Common myeloid progenitor, CD34-positive (primary cell): ENCODE data around the gene OSTM1.

Source experiments
- CTCF ChIA-PET: fragments of 350-600 bp; sonication (Branson Sonifier 250); formaldehyde crosslinking; loops from one replicate; lab custom pipeline; 2021; ENCODE audit warnings: antibody characterized with exemption; lab: Charles Lee
- POLR2A ChIA-PET: fragments of 350-600 bp; sonication (Branson Sonifier 250); formaldehyde crosslinking; loops from one replicate; lab custom pipeline; 2021; ENCODE audit warnings: antibody characterized with exemption; lab: Charles Lee
- DNase-seq, 3 donors: peaks; one replicate each; pipeline versions ENCODE4 v3.0.0 to v3.0.0-alpha.2; 2013
- H3K27ac ChIP-seq, 2 experiments: 1 replicate in 1 of 2; 2 replicates in 1 of 2; pipeline ENCODE4 v1.7.0; 2013; ENCODE audit warnings: inconsistent platforms in 2 of 2, low read length in 2 of 2, mild to moderate bottlenecking in 2 of 2, low read depth in 1 of 2, moderate library complexity in 1 of 2; ENCODE audit not compliant: severe bottlenecking in 2 of 2, insufficient read depth in 1 of 2, poor library complexity in 1 of 2
- H3K27me3 ChIP-seq, 5 experiments: replicated peaks in 2 of 5; 1 replicate in 3 of 5; 2 replicates in 2 of 5; pipeline versions ENCODE4 v1.6.1 to v1.7.0; 2013; ENCODE audit warnings: low read length in 4 of 5, mild to moderate bottlenecking in 2 of 5, moderate library complexity in 2 of 5, inconsistent platforms in 1 of 5; ENCODE audit not compliant: insufficient read depth in 5 of 5, control insufficient read depth in 4 of 5
- H3K36me3 ChIP-seq, 4 experiments: 1 replicate in 2 of 4; 2 replicates in 2 of 4; pipeline versions ENCODE4 v1.6.1 to v1.7.0; 2013; ENCODE audit warnings: low read length in 3 of 4, control low read depth in 1 of 4, mild to moderate bottlenecking in 1 of 4; ENCODE audit not compliant: control insufficient read depth in 4 of 4, insufficient read depth in 4 of 4
- H3K4me1 ChIP-seq, 4 experiments: 1 replicate in 3 of 4; 2 replicates in 1 of 4; pipeline versions ENCODE4 v1.6.1 to v1.7.1; 2013; ENCODE audit warnings: low read length in 3 of 4, mild to moderate bottlenecking in 3 of 4, control low read depth in 1 of 4, inconsistent platforms in 1 of 4, moderate library complexity in 1 of 4; ENCODE audit not compliant: control insufficient read depth in 4 of 4, insufficient read depth in 4 of 4; ENCODE audit errors: control extremely low read depth in 1 of 4
- H3K4me3 ChIP-seq, 7 experiments: 1 replicate in 4 of 7; 2 replicates in 3 of 7; pipeline versions ENCODE4 v1.5.1 to v1.7.0; 2013; ENCODE audit warnings: mild to moderate bottlenecking in 7 of 7, low read length in 6 of 7, moderate library complexity in 6 of 7, inconsistent platforms in 2 of 7, low read depth in 2 of 7, control low read depth in 1 of 7; ENCODE audit not compliant: insufficient read depth in 4 of 7, control insufficient read depth in 1 of 7; ENCODE audit errors: extremely low read depth in 1 of 7
- H3K9me3 ChIP-seq, 5 experiments: 1 replicate in 4 of 5; 2 replicates in 1 of 5; pipeline versions ENCODE4 v1.6.1 to v1.7.1; 2013; ENCODE audit warnings: low read length in 4 of 5, mild to moderate bottlenecking in 2 of 5, inconsistent platforms in 1 of 5, low read depth in 1 of 5, moderate library complexity in 1 of 5; ENCODE audit not compliant: control insufficient read depth in 4 of 5, insufficient read depth in 2 of 5; ENCODE audit errors: control extremely low read depth in 1 of 5
- WGBS: methylation state at CpG from one replicate; pipeline ENCODE4 v1.1.5; 2013; ENCODE audit not compliant: insufficient coverage; 5-methylcytosine and 5-hydroxymethylcytosine counted together

OSTM1 gene

DNA sequence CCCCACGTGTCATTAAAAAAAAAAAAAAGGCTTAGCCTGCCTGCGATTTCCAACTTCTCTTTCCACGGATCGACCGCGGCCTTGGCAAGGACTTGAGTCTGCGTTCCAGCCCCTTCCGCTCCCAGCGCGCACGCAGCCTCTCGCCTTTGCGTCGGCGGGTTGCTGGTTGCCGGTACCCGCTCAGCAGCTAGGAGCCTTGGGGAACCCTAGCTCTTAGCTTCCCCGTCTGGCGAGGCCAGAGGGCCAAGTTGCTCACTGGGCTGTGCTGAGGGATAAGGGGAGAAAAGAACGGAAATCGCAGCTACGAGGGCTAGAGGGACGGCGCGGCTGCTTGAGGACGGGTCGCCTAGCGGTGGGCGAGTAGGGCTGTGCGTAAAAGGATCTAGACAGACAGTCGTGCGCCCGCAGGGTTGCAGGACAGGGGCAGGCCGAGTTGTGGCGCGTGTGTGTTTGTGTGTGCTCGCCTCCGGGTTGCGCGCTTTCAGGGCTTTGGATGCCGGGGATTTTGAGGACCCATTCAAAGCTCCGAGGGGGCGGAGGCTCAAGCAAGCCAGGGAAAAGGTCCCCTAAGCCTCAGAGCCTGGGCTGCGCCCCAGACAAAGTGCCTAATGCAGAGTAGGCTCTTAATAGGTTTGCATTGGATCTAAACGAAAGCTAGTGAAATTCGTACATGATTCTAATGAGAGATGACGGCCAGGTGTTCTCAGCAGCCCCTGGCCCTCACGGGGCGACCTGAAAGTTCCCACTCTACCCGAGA is 40.5 kb upstream of the OSTM1 start:
- Histone ChIP-seq H3K4me1 (peaks cover 4 to 58% (median 48%) of the 10 kb centered on the region in 4 experiments), H3K9me3 (no peaks in the 10 kb centered on the region), H3K4me3 (peak overlapping the region; percentile 19 to 74 (median 60)), H3K27me3 (peaks cover 3 to 94% (median 55%) of the 10 kb centered on the region in 5 experiments), H3K27ac (no peak overlapping the region), H3K36me3 (no peaks in the 10 kb centered on the region)
- peak; percentile 80 to 85 (median 82) for DNase-seq
- ChIA-PET CTCF (interaction anchor here (0.8 to 4.1 kb wide), 13 partner anchors 10 to 412 kb away, joined by 3 to 42 read pairs (median 5); partner anchors contain the start of gene NR2E1), POLR2A (interaction anchor here (0.6 to 0.7 kb wide), 2 partner anchors 51 to 1086 kb away, joined by 3 to 4 read pairs; partner anchors contain the start of gene NR2E1)
- WGBS, result 1% methylated on average over 36 of the region's 50 CpGs

DNA sequence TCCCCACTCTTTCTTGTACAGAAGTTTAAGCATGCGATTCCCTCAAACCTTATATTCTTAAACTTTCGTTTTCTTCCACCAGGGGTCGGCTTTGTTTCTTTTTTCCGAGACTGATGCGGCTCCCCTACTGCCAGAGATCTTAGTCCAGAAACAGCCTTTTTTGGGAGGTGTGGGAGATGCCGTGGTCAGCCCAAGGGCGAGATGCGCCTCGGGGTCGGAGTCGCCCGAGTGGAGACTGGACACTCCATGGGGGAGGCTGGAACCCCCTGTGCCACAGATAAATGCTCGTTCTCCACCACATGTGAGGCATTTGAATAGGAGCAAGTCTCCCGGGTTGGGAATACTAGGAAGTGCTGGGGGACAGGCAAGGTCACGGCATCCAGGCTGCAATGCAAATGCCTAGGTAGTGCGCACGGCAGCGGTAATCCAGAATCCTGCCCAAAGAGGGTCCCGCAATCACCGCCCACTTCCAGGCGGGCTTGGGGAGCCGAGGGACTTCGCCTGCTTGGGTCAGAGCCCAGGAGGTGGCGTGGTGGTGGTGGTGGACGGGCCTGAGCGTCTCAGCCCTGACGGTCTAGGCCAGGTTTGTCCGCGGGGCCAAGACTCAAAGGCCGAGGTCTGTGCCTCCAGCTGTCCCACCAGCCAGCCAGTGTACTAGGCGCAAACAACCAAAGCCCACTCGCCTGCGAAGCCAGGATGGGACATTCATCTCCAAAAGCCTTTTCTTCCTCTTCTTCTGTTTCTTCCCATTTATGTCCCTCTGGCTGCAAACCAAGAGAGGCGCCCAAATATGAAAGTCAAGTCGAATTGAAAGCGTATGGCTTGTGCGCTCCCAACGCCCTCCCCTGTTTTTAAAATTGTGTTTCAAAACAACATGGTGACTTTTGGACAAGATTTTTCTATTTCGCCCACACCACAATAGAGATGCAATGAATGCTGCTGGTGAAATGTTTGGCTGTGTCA is 39.3 kb upstream of the OSTM1 start:
- H3K4me1 ChIP-seq, result peaks cover 4 to 47% (median 39%) of the 10 kb centered on the region in 4 experiments
- H3K4me3 ChIP-seq, result peak overlapping the region in 6 of 7 experiments; percentile 15 to 74 (median 55)
- H3K36me3 ChIP-seq, result no peaks in the 10 kb centered on the region
- no peaks in the 10 kb centered on the region for H3K9me3 ChIP-seq
- ChIA-PET CTCF (interaction anchor here (0.7 to 4.1 kb wide), 18 partner anchors 11 to 414 kb away, joined by 3 to 42 read pairs (median 4); partner anchors contain the start of gene NR2E1), POLR2A (interaction anchor here (0.7 kb wide), 1 partner anchor 52 kb away, joined by 3 read pairs; the partner anchor contains the start of gene NR2E1)
- WGBS, result 3% methylated on average over 26 of the region's 39 CpGs
- peaks cover 6 to 93% (median 50%) of the 10 kb centered on the region in 5 experiments for H3K27me3 ChIP-seq
- peak; percentile 50 to 65 (median 53) for DNase-seq
- H3K27ac ChIP-seq, result no peak overlapping the region

DNA sequence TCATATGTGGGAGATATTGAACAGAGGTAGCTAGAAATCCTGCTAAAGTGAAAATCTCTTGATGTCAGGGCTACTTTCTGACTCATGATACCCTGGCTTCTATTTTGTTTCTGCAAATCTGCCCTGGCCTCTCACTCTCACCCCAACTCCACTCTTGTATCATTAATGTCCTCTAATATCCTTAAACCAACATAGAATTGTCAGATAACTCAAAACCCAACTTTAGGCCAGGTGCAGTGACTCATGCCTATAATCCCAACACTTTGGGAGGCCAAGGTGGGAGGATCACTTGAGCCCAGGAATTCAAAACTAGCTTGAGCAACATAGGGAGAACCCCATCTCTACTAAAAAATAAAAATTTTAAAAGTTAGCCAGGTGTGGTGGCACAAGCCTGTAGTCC is 33.8 kb upstream of the OSTM1 start:
- peaks cover 8 to 40% (median 10%) of the 10 kb centered on the region in 5 experiments for H3K27me3 ChIP-seq
- no peak for DNase-seq
- ChIA-PET CTCF (interaction anchor here (1.3 kb wide), 1 partner anchor 384 kb away, joined by 5 read pairs; no protein-coding TSS in a partner anchor), POLR2A (no interaction called here)
- H3K9me3 ChIP-seq, result no peaks in the 10 kb centered on the region
- H3K4me3 ChIP-seq, result no peak overlapping the region
- no peak overlapping the region for H3K27ac ChIP-seq
- H3K4me1 ChIP-seq, result no peaks in the 10 kb centered on the region
- H3K36me3 ChIP-seq, result no peaks in the 10 kb centered on the region

DNA sequence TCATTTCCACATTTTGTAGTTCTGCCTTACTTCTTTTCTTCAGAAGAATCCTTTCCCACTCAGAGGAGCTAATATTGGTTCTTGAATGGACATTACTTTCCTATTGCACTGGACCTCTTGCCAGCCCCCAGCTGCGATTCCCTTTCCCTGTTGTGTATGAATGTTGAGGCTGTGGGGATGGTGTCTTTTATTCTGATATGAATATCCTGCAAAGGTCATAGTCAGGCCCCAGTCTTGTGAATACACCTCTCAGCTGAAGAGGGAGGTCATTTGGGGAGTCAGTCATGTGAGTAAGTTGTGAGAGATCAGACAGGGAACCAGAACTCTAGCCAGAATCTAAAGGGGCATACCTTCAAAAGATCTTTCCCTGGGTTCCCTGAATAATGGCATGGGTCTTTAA is 32.6 kb upstream of the OSTM1 start:
- H3K27ac ChIP-seq, result no peak overlapping the region
- ChIA-PET POLR2A (no interaction called here), CTCF (no interaction called here)

DNA sequence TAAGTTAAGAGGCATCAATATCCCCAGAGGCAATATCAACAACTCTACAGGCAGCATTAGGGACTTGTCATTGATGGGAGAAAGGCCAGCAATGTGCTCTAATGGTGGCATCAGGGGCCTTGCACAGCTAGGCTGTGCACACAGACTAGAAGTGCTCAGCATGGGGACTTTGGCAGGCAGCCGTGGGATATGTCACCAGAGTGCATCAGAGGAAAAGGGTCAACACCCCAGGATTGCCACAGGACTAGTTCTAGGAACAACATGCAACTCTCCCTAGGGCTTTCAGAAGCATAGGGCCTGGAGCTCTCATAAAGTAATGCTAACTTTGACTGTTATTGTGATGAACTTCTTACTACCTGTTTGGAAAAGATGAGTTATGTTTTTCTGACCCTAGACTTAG is 32.2 kb upstream of the OSTM1 start:
- H3K4me3 ChIP-seq, result no peak overlapping the region
- no peak for DNase-seq
- peaks cover 4 to 23% (median 7%) of the 10 kb centered on the region in 5 experiments for H3K27me3 ChIP-seq
- WGBS, result 100% methylated on average over 1 of the region's 1 CpG
- H3K4me1 ChIP-seq, result no peaks in the 10 kb centered on the region
- POLR2A ChIA-PET, result no interaction called here
- CTCF ChIA-PET, result no interaction called here
- no peak overlapping the region for H3K27ac ChIP-seq
- H3K36me3 ChIP-seq, result no peaks in the 10 kb centered on the region
- no peaks in the 10 kb centered on the region for H3K9me3 ChIP-seq

More for the DNA sequence above, 32.6 kb upstream of the OSTM1 start:
- Histone ChIP-seq H3K36me3 (no peaks in the 10 kb centered on the region), H3K4me3 (no peak overlapping the region), H3K9me3 (no peaks in the 10 kb centered on the region), H3K4me1 (no peaks in the 10 kb centered on the region), H3K27me3 (peaks cover 5 to 27% (median 7%) of the 10 kb centered on the region in 5 experiments)
- no CpG with 5 or more reads among the region's 1 CpG for WGBS
- DNase-seq, result no peak

DNA sequence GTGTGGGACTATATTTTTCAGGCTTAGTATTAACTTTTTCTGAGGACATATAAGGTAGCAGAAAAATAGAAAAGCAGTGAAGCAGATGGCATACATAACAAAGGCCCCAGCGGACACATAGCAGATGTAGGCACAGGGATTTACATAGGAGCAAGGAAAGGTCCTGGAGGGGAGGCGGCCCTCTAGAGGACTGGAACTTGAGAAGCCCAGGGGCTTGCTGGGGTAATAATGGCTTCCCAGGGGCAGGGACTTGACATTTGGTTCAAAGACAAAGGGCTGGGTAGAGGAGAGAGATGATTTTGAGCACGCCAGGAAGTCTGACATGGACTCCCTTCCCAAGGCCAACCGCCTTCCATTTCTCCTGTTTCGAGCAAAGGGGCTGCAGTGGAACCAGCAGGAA is 31.7 kb upstream of the OSTM1 start:
- ChIA-PET CTCF (no interaction called here), POLR2A (no interaction called here)
- no peaks in the 10 kb centered on the region for H3K36me3 ChIP-seq
- no peak for DNase-seq
- H3K4me3 ChIP-seq, result no peak overlapping the region
- H3K27ac ChIP-seq, result no peak overlapping the region
- no peaks in the 10 kb centered on the region for H3K9me3 ChIP-seq
- H3K4me1 ChIP-seq, result no peaks in the 10 kb centered on the region
- 97% methylated on average over 3 of the region's 5 CpGs for WGBS
- peaks cover 4 to 20% (median 7%) of the 10 kb centered on the region in 5 experiments for H3K27me3 ChIP-seq
